NCI-H1105 treated with DMSO at 0.1 percent for 48 hours (cell line): ENCODE measurements around the gene TMX3.

Experiments used
- DNase-seq: peaks from one replicate; lab custom pipeline; 2025; lab: John Stamatoyannopoulos, UW

Gene TMX3, protein sequence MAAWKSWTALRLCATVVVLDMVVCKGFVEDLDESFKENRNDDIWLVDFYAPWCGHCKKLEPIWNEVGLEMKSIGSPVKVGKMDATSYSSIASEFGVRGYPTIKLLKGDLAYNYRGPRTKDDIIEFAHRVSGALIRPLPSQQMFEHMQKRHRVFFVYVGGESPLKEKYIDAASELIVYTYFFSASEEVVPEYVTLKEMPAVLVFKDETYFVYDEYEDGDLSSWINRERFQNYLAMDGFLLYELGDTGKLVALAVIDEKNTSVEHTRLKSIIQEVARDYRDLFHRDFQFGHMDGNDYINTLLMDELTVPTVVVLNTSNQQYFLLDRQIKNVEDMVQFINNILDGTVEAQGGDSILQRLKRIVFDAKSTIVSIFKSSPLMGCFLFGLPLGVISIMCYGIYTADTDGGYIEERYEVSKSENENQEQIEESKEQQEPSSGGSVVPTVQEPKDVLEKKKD

DNA sequence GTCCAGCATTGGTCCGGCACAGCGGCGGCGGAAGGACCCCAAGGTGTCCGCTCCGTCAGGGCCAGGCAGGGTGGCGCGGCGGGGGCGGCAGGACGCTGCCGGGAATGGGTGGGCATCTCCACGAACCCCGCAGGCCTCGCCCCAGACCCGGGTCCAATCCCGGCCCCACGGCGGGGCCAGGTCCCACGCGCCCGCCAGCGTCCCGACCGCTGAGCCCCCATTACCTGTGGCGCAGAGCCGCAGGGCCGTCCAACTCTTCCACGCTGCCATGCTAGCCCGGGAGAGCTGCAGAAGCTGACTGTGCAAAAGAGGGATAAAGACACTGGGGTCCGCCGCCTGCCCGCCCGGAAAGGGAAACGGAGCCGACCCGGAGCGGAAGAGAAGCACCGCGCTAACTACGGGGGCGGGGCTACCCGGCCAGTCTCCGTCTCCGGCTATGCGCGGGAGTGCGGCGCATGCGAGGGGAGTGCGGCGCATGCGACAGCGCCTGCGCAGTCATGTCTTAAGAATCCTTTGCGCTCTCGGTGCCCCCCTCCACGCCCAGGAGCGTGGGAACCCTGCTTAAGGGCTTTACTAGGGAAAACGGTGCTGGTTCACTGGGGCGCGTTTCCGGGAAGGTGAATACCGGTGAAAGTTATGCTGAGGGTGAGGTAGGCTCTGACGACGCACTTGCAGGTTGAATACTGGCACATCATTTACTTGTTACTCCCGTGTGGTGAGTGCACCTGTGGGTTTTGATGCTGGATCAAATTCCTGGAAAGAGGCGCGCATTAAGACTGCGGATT is at the start of gene TMX3:
TSS of gene TMX3 (minus strand) at position 397 of the 785 bp plus-strand sequence. CDS start at position 270, 127 bp downstream.
- DNase-seq = peak; percentile 95

DNA sequence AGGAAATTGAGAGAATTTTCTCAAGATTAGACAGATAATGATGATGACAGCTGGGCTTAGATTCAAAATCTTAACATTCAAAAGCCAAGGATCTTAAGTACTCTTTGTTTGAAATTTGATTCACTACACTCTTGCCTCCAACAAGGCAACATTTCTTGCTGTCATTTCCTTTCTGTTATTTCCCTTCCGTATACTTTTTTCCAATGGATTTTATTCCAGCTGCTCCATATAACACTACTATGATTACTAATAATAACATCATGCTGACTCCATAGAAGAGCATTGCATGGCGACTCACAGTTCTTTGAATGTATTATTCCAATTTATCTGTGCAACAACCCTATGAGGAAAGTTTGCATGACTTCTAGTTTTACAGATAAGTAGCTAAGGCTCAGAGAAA is 49.1 kb upstream of the TMX3 start:
- DNase-seq = no peak

DNA sequence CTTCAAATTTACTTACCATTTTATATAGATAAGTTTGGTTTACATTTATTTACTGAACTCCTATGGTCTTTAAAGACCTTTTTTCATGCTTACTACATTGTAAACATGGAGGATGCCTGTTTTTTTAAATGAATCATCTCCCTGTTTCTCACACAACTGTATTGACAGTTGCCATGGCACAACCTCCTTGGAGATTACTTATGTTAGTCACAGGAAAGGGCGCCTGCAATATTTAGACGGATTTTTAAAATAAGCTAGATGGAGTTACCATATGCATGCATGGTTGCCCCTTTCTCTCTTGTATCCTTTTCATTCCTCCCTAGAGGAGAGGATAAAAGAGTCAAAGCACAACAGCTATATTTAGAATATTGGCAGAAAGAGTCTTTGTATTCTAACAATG is 48.2 kb upstream of the TMX3 start:
- DNase-seq = no peak

GRCh38 chr18:68759308-68759707 is 44.4 kb upstream of the TMX3 start:
- DNase-seq = no peak

DNA sequence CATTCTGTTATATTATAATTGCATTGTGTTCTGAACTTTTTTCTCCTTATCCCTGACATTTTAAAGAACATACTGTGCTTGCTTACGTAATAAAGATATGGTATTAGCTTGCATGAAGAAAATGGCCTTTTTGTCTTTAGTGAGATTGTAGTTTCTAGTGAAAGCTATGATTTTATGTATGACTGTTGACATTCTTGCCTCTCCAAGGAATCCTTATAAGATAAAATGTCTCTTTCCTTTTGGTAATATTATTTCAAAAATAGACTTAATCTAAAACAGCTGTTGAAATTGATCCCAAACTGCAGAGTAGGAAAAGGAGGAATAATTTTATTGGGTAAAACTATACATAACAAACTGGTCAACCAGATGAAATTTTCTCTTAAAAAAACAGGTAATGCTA is 42.2 kb upstream of the TMX3 start:
- DNase-seq = no peak

DNA sequence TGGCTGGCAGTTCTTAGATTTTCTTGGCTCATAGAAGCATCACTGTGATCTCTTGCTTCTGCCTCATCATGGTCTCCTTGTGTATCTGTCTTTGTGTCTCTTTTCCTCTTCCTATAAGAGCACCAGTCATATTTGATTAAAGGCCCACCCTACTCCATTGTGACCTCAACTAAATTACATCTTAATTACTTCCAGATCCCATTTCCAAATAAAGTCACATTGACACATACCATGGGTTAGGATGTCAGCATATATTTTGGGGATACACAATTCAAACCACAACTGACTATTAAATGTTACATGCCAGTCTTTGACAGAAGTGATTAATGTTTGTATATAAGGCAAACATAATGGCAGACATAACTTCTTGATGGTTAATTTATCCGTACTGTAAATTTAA is 27.3 kb upstream of the TMX3 start:
- DNase-seq = no peak

GRCh38 chr18:68740966-68741365 is 26.1 kb upstream of the TMX3 start:
- DNase-seq = no peak

- DNase-seq = no peak
Measured at GRCh38 chr18:68739462-68739861, 24.6 kb upstream of the TMX3 start.

- DNase-seq = no peak
Measured at GRCh38 chr18:68738564-68738963, 23.7 kb upstream of the TMX3 start.

GRCh38 chr18:68735483-68736343 is 20.8 kb upstream of the TMX3 start:
- peak; percentile 50 for DNase-seq

GRCh38 chr18:68734308-68734707 is 19.4 kb upstream of the TMX3 start:
- DNase-seq = no peak

DNA sequence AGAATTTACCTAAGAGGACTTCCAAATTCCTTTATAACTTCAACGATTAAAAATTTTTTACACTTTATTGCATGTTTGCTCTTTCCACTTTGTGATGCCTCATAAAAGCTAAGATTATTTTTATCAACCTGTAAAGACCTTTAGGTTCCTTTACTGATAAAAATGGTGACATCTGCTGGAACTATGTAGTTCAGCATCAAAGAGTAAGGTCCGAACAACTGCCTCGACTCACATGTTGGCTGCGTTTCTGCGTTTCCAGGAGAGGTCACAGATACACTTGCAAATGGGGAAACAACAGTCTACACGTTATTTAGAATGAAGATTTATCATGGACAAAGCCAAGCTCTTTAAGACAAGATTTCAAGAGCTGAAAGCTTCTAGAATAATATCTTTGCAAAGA is 18.8 kb upstream of the TMX3 start:
- DNase-seq = no peak

DNA sequence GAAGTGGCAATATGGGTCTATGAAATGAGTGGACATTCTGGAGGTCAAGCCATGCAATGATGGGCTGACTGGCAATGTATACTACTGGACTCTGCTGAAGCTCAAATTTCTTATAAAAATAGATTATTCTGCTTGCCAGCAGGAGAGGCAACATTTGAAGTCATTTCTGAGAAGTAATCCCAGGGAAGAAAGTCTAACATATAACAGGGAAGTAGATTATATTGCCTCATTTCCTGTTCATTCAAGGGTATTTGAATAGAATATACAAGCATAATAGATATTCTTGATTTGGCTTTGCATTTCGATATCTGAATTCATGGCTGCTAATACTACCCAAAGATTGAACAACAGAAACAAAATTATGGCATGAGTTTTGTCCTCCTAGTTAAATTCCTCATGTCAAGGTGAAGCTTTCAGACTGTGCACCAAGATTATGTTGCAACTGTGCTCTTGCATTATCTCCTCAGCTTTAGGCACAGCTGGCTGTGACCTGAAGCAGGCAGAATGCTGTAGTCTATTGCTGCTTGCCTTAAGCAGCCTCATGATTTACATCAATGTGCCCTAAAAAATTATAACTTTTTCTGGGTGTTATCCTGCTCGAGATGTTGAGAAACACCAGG is 13.3 kb upstream of the TMX3 start:
- no peak for DNase-seq

- no peak for DNase-seq
Measured at GRCh38 chr18:68727506-68727905, 12.6 kb upstream of the TMX3 start.

DNA sequence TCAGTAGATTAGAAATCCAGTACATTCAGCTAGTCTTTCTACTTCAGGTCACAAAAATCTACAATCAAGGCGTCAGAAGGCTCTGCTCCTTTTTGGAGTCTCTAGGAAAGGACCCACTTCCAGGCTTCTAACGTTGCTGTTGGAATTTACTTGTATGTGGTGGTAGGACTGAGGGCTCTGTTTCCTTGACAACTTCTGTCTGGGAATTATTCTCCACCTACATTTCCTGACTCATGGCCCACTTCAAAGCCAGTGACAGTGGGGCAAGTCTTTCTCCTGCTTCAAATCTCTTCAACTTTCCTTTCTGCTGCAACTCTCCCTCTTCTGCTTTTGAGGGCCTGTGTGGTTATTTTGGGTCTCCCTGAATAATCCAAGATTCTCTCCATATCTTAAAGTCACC is 10.4 kb upstream of the TMX3 start:
- DNase-seq = no peak

GRCh38 chr18:68724021-68724420 is 9.1 kb upstream of the TMX3 start:
- DNase-seq = no peak

DNA sequence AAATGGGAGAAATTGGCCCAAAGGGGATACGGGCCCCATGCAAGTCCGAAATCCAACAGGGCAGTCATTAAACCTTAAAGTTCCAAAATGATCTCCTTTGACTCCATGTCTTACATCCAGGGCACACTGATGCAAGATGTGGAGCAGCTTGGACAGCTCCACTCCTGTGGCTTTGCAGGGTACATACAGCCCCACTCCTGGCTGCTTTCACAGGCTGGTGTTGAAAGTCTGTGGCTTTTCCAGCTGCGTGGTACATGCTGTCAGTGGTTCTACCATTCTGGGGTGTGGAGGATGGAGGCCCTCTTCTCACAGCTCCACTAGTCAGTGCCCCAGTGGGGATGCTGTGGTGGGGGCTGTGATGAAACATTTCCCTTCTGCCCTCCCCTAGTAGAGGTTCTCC is 8.6 kb upstream of the TMX3 start:
- no peak for DNase-seq

- no peak for DNase-seq
Measured at GRCh38 chr18:68722821-68723220, 7.9 kb upstream of the TMX3 start.

GRCh38 chr18:68721681-68722583 is 7.0 kb upstream of the TMX3 start:
- DNase-seq = no peak

DNA sequence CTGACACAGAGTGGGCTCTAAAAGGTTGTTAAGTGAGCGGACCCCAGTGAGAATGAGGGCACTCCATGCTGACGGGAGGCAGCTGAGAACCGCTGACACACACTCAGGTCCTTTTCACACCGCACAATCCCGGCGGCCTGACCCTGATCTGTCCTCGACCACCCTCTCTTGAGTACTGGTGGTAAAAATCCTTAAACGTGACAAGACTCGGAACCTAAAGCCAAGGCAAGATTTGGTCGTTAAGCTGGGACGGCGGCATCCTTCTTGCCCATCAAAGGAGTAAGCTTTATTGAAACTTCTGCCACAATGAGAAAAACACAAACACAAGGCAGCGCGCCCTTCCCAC is 569 bp downstream of the TMX3 start:
- DNase-seq = no peak

DNA sequence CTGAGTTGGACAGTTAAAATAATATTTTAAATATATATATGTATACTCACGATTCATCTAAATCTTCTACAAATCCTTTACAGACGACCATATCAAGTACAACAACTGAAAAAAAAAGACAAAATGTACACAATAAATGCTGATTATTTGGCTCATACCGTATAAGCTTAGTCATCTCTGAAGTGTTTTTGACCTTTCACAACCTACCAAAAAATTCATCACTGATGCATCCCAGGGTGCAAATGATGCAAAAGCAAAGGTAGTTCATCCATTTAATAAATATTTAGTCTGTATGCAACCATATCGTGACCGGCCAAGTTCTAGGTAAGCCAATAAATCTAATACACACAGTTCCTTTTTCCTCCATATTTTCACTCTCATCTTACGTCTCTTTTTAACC is 1.1 kb downstream of the TMX3 start:
- DNase-seq = no peak
